Activated CD8-positive, alpha-beta memory T cell treated with anti-CD3 and anti-CD28 coated beads, Interleukin-2, amount 50 U/mL, for 48 hours (primary cell): Measurements from ENCODE around the gene ANKLE1.

ENCODE experiments used
- DNase-seq: peaks from one replicate; pipeline ENCODE4 v3.0.0-alpha.2; 2020

ANKLE1 gene

DNA sequence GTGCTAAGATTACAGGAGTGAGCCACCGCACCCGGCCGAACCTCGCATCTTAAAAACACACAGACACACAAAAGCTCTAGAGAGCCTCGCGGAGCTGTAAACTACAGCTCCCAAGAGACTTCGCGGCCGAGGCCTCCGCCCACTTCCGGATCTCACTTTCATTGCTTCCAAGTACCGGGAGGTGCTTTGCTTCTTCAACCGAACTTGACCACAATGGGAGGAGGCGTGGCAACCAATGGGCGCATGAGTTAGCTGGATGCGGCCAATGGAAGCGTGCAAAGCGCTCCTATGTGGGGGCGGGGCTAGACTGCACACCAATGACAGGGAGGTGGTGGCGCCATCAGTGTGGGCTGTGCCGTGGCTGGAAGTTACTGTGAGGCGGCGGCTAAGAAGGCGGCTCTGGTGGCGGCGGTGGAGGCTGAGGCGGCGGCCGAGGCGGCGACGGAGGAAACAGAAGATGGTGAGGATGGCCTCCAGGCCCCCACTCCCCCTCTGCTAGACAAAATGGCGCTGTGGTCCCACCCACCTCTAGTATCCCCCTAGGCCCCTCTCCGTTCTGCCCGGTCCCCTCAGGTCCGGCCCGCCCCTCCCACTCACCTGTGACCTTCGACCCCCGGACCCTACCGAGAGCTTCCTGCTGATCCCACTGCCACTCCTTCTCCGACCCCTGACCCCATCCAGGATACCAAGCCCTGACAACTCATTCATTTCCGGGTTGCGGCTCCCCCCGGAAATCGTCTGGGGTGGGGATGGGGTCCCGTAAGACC is 27.7 kb downstream of the ANKLE1 start, which contains the start of gene DDA1:
TSS of gene DDA1 (plus strand) at position 366 of the 767 bp plus-strand sequence. CDS start at position 458, 92 bp downstream.
- peak; percentile 96 for DNase-seq

DNA sequence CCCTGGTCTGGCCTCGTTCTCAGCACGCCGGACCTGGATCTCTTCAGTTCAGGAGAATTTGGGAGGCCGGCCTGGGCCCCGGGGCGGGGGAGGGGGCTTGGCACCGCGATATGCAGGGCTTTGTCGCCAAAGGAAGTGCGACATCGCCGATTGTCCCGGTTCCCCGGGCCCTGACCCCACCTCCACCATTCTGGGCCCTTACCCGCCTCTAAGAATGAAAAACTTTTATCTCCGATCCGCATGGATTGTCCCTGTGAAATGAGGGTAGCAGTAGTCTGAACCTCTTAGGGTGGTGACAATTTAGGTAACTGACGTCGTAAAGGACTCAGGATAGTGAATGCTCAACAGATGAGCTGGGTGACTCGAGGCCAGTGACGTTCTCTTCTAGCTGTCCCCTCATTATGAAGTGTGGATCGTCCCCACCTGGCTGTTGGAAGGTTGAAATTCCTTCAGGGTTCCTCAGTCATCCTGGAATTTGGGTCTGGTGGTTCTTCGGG is 28.3 kb downstream of the ANKLE1 start:
- no peak for DNase-seq

DNA sequence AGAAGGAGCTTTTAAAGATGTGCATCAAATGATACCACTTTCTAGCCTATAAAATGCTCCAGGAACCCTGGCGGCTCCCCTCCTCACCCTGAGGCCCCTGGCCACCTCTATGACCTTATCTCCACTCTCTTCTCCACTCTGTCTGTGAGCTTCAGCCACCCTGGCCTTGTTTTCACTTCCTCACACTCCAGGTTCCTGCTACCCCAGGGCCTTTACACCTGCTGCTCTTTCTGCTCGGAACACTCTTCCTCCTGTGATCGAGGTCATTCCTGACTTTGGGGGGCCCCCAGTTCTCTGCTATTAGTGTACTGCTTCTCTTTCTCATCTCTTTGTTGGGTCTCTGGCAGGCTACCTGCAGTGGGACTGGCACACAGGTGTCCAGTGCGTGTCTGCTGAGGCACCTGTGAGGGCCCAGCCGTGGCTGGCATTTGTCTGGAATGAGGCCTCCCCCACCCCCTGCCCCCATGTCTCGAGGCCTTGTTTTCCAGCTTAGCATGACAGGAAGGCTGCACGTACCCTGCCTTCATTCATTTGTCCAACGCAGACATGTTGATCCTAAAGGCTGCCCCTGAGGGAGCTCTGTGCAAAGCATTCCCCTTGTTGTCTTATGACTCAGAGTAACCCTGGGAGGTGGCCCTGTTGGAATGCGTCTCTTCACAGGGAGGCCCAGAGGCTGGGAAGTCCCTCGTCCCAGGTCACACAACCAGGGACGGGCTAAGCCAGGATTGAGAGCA is 29.9 kb downstream of the ANKLE1 start:
- no peak for DNase-seq

DNA sequence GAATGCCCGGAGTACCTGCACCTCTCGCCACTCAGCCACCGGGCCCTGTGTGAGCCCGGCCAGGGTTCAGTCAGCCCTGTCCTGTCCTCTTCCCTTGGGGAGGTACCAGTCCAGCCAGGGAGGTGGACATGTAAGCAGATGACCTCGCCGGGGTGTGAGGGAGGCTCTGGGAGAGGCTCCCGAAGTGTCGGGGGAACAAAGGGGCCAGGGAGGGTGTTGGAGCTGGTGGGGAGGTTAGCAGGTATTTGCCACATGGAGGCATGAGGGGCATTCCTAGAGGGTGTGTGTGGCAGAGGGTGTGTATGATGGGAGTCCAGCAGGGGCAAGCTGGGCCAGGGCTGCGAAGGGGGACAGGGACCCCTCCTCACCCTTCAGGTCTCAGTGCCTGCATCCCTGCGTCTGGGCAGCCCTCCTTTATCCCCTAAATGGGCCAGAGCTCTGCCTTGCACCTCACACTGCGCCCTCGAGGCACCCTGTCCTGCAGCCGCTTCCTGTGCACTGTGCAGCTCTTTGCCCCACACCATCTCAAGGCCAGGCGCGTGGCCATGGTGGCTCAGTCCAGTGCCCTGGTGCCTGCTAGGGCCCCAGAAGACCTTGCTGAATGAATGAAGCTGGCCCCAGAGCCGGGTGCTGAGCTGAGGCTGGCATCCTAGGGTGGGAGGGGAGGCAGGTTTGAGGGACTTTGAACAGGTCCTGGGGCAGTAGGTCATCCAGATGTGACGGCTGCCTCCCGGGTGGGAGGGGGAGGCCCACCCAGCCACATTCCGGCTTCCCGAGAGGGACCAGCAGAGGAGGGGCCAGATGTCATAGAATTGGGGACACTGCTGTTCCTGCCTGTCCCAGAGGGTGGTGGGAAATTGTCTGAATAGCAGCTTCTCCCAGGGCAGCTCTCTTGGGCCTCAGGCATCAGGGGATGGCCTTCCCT is 30.8 kb downstream of the ANKLE1 start:
- no peak for DNase-seq

DNA sequence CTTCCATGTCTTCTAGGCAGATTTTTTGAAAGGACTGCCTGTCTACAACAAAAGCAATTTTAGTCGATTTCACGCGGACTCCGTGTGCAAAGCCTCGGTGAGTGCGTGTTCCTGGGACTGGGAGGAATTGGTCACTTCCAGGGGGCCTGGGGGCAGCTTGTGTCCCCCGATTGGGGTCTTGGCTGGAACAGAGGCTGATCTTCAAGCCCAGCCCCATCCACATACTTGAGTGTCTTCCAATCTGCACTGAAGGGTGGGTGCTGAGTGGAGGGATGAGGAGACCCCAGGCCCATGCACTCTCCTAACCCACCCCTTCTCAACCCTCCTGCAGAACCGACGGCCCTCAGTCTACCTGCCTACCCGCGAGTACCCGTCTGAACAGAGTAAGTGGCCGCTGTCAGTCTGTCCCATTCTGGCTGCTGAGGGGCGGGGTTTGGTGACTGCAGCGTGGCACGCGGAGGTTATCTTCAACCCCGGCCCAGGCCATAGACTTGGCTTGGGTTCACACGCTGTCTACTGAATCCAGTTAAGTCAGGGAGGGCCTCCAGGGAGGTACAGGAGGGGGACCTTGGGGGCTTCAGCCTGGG is 32.4 kb downstream of the ANKLE1 start:
- DNase-seq: no peak

DNA sequence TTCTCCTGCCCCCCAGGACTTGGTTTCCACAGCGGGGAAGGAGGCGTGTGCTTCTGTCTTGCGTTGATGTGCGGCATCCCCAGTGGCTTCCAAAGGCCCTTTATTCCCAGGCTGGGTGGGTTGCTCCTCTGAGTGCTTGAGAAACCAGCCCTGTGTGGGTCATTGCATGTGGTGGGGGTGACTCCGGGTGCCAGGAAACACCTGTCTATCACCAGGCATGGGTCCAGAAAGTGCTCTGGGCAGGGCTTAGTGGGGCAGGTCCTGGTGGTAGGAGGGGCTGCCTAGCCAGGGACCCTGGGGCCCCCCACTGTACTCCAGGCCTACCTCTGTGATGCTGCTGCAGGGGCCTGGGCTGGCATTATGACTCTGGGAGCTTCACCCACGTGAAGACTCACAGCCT is 37.3 kb downstream of the ANKLE1 start:
- DNase-seq: no peak

DNA sequence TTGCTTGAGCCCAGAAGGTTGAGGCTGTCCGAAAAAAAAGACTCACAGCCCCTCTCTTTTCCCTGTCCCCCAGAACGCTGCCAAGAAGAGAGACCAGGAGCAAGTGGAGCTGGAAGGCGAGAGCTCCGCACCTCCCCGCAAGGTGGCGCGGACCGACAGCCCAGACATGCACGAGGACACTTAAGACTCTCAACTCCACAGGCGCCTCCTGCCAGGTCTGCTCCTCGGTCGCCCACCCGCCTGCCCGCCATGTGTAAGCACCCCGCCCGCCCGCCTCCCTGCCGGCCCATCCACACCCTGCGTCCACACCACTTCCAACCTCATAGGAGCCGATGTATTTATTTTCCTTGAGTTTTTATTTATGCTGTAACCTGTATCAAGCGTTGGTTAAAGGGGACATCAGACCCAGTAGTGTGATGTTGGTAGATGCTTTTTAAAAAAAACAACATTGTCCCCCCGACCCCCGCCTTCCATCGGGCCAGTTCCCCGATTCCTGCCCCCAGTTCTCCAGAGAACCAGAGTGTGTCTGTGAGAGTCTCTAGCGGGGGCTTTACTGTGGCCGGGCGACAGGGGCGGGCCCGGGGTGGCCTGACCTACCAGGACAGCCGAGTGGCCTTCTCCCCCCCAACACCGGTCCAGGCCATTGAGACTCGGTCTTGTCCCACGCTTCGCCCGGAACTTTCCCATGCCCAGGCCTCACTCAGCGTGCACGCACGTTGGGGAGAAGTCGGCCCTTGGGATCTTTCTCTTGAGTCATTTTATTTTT is 38.0 kb downstream of the ANKLE1 start:
- no peak for DNase-seq

DNA sequence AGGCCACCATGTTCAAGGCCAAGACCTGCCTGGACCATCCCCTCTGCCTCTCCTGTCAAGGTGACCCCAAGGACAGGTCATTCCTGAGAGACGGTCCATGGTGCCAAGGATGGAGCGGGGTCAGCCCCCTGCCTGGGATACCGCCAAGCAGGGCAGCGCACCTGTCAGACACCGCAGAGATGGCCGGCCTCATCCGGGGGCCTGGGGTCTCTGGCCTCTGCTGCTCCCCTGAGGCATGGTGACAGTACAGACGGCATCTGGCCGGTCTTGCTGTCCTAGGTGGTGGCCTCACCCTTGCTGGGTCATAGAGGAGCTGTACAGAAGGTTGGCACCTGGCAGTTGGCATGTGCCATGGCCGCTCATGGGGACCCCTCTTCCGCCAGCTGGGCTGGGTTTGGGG is 38.7 kb downstream of the ANKLE1 start:
- DNase-seq: no peak

DNA sequence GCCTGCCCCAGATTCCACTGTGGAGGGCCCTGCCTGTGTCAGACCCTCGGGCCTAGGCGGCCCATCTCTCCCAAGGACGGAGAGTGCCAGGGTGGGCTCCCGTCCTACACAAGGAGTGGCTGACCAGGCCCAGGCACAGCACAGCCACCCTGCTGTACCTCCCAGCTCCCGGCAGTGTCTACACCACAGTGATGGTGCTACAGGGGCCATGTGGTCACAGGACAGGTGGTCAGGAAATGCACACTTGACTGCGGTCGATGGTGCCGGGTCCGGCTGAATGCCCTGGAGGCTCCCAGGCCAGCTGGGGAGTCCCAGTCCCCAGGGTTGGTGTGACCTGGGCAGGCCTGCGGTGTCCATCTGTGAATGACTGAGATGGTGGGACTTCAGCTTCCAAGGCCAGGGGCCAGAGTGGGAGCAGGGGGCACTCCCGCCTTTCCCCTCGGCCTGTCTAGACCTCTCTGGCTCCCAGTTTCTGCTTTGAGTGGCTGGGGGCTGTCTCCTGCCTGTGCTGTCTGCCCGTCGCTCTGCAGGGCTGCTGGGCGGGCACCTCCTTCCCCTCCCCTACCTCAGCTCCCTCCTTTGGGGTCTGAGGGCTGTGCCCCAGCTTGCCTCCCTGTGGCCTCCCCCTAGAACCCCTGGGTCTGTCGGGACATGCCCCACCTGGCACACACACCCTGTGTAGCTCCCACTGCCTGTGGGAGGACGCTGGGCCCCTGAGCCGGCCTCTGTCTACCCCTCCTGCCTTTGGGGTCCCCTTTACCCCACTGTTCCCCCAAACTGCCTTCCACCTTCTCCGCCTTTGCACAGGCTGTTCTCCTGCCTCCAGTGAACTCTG is 40.2 kb downstream of the ANKLE1 start:
- no peak for DNase-seq

DNA sequence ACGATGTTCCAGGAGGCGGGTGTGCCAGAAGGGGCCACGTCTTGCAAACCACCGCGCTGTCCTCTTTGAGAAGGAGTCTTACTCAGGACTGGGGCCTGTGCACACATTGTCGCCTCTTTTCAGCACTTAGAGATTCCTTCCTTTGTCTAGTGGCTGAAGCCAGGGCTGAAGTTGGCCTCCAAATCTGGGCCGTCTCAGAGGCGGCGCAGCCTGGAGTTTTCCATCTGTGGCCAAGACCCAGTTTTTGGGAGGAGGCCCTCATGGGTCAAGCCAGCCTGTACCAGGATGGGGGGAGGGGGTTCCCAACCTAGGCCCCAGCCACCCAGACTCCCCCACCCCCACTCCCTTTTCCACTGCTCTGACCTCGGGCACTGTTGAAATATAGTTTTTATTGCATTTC is 41.2 kb downstream of the ANKLE1 start:
- no peak for DNase-seq

DNA sequence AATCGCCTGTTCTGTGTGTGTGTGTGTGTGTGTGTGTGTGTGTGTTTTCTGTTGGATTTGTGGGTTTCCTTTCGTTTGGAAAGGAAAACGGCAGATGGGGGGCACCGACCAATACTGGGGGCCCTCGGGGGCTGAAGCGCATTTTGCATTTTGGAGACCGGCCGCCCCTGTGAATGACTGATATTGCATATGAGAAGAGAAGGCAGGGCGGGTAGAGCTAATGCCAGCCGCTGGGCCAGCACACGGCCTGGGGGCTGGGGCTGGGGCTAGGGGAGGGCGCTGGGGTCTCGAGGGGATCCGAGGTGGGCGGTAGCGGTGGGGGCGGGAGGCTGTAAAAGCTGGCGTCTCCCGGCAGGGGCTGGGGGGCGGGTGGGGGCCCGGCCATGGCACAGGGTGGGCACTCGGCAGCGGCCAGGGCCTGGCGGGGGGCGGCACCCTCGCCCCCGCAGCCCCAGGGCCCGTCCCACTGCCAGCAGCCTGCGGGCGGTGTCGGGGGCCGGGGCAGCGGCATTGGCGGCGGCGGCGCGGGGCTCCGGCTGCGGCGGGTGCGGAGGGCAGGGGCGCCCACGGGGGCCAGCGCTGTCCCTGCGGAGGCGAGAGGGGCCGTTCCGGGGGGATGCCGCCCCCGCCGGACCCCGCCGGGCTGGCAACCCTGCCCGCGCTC is 41.7 kb downstream of the ANKLE1 start:
- no peak for DNase-seq

DNA sequence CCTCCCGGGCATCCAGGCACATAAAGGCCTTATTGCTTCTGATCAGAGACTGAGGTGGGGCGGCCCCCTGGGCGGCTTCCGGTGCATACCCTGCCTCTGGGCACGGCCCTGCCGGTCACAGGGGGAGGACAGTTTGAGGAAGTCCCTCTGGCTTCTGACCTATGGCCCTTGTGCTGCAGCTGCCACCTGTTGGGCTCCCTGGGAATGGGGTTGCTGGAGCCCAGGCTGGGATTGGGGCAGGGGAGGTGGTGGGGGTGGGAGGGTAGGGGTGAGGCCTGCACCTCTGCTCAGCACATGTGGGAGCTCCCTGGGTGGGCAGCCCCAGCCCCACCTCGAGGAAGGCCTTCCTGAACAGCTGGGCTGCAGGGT is 42.2 kb downstream of the ANKLE1 start:
- no peak for DNase-seq

DNA sequence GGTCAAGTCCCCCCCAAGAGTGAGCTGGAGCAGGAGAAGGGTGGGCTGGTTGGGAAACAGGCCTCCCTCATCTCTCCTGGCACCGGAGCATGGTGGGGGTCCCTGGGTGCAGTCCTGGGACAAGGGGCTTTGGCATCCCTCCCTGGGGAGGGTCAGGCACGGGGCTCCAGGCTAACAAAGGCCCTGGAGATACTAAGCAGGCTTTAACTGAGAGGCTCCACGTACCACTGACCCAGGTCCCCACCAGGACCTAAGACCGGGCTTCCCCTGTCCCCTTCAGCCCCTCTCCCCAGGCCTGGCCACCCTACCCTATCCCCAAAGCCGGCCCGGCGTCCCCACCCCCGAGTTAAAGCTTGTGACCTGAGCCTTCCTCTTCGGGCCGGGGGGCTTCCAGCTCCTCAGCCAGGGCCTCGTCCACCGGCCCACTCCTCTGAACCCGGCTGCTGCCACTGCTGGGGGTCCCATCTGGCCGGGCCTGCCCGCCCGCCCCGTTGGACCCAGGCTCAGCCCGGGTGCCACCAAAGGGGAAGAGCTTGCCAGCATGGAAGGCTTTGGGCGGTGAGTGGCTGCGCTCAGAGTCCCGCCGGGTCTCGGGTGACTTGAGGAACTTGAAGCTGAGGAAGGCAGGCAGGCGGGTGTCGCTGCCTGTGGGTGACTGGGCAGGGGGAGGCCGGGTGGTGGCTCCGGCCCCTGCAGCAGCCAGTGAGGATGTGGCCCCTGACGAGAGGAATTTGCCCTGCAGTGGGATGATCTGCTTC is 42.8 kb downstream of the ANKLE1 start:
- DNase-seq: no peak

DNA sequence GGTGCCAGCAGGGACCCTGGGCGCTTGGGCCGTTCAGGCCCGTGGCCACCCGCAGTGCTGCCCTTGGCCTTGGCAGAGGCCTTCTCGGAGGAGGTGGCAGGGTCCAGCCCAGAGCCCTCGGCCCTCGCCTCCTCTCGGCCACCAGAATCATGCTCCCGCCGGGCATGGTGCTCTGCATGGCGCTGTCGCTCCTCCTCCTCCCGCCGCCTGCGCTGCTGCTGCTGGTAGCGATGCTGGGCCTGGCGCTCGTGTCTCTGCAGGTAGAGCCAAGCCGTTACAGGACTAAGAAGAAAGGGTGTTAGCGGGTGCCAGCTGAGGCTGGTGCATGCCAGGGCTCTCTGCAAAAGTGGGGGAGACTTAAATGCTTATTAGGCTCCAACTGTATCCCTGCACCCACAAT is 43.4 kb downstream of the ANKLE1 start:
- DNase-seq: no peak

DNA sequence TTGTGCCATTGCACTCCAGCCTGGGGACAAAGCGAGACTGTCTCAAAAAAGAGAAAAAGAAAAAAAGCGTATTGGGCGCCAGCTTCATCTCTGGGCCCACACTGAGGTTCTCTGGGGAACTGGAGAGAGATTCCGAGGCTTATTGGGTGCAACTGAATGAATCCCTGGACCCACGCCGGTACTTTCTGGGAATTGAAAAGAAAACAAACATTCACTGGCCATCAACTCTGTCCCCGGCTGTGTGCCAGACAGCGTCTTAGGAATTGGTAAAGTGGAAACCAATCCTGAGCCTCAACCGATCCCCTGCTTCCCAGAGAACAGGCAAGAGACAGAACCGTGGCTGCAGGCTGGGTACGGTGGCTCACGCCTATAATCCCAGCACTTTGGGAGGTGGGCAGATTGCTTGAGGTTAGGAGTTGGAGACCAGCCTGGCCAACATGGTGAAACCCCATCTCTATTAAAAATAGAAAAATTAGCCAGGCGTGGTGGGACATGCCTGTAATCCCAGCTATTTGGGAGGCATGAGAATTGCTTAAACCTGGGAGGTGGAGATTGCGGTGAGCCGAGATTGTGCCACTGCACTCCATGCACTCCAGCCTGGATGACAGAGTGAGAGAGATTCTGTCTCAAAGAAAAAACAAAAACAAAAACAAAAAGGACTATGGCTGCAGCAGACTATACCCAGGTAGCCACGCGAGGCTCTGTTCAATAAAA is 44.3 kb downstream of the ANKLE1 start:
- DNase-seq: no peak

DNA sequence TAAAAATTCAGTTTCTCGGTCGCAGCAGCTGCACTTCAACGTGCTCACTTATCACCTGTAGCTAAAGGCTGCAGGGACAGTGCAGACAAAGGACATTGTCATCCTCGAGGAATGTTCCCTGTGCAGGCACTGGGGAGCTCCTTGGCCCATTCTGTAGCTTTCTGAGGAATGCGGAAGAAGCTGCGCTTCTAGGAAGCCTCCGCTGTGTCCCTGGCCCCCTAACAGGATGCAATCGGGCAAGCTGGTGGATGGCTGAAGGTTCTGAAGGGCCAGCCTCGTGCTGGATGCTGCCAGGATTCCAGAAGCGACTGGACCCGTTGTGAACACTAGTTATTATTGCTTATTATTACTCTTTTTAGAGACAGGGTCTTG is 44.9 kb downstream of the ANKLE1 start:
- DNase-seq: no peak

DNA sequence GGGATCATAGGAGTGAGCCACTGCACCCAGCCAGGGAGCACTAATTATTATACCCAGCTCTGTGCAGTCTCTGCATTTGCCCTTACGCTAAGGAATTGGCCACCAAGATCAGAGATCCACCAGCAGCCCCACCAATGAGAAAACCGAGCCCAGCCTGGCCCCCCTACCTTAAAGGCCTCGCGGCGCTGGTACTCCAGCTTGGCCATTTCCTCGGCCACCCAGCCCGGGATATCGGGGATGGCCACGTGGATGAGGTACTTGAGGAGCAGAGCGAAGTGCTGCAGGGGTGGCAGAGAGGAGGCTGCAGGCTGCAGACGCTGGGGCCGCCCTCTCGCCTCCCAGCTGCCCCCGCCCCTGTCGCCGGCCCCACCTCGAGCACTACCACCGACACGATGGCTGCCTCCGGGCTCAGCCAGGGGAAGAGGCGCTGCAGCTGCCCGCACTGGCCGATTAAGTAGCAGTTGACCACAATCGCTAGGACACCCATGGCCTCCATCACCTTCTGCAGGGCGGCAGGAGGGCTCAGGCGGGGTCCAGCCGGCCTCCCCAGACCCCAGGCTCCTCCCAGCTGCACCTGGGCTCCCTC is 45.5 kb downstream of the ANKLE1 start:
- DNase-seq: no peak

DNA sequence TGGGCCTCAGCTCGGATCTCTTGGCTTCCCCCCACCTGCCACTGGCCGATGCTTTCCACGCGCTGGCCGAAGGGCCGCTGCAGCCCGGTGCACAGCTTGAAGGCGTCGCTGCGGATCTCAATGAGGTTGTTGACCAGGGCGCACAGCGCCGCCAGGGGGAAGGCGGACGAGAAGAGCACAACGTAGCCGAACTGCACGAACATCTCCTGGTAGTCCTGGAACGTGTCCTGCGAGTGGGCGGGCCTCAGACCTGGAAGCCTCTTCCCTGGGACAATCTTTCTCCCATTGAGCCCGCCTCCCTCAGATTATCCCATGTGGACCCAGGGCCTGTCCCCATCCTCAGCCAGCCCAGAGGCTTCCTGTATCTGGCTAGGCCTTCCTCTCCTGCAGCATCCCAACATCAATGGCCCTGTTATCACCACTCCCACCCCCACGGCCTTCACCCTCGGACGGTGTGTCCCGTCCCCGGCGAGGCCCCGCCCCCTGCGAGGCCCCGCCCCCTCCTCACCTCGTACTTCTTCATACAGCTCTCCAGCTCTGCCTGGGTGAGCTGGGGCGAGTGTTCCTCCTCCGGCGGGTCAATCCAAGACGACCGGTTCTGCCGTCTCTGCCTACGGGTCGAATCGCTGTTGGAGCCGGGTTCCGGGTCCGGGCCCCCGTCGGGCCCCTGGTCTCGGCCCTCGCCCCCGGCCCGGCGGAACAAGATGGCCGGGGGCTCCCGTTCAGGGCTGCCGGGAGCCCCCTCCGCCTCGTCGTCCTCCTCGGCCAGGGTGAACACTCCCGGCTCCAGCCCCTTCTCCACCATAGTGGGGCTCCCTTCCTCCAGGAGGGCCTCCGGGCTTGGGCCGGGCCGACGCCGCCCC is 46.2 kb downstream of the ANKLE1 start:
- DNase-seq: peak; percentile 77
